ENCODE data around the gene KCNQ1.

GRCh38 chr11:2562890-2563212, 118.0 kb downstream of the KCNQ1 start:
- TF ChIP-seq, protein P1, sequence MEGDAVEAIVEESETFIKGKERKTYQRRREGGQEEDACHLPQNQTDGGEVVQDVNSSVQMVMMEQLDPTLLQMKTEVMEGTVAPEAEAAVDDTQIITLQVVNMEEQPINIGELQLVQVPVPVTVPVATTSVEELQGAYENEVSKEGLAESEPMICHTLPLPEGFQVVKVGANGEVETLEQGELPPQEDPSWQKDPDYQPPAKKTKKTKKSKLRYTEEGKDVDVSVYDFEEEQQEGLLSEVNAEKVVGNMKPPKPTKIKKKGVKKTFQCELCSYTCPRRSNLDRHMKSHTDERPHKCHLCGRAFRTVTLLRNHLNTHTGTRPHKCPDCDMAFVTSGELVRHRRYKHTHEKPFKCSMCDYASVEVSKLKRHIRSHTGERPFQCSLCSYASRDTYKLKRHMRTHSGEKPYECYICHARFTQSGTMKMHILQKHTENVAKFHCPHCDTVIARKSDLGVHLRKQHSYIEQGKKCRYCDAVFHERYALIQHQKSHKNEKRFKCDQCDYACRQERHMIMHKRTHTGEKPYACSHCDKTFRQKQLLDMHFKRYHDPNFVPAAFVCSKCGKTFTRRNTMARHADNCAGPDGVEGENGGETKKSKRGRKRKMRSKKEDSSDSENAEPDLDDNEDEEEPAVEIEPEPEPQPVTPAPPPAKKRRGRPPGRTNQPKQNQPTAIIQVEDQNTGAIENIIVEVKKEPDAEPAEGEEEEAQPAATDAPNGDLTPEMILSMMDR (IDR thresholded peaks at IDR 0.05), result no peak
- no peak for TF ChIP-seq POLR2A (IDR thresholded peaks at IDR 0.05)

Measured in body of pancreas (tissue), 4 donors.